Measurements from ENCODE around the gene ETDA.
"Not testable (repeated sequence)": the region's sequence is repeated elsewhere in the genome, so short reads cannot be mapped to it uniquely, and the experiment has no call there.

The ETDA gene
- 0 reads per million in 4 donors for total RNA-seq

GRCh38 chrX:135252011-135252518 lies at the start of gene ETDA:
ETDA (plus strand) TSS chrX:135252061; CDS start chrX:135253277, 1,216 bp downstream.
- DNase-seq, result not testable (repeated sequence)

DNA sequence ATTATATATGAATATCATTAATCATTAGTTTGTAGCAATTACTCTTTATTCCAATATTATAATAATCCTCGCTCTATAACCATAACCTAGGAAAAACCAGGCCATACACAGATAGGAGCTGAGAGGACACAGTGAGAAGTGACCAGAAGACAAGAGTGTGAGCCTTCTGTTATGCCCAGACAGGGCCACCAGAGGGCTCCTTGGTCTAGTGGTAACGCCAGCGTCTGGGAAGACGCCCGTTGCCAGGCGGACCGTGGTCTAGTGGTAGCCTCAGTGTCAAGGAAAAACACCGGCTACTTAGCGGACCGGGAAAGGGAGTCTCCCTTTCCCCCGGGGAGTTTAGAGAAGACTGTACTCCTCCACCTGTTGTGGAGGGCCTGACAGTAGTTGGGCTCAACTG lies 45.4 kb upstream of the ETDA start:
- DNase-seq, result not testable (repeated sequence)

- peak in 1 of 5 donors; percentile 85 for DNase-seq
Measured at GRCh38 chrX:135213200-135213844, 38.5 kb upstream of the ETDA start.

DNA sequence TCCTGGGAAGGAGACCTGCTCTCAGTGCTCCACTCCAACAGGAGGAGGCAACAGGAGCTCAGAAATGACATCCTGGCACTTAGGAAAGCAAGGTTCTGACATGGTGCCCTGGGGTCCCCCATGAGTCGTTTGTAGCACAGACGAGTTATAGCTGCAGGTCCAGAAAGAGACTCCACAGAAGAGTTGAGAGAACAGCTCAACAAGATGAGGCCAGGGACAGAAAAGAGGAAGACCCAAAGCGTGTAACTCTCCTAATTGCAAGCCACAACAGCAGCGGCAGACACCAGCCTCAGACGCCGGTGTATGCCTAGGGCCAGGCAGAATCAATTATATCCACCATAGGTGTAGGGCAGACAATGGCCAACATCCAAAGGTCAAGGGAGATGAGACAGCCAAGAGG lies 5.9 kb upstream of the ETDA start:
- not testable (repeated sequence) for DNase-seq

DNA sequence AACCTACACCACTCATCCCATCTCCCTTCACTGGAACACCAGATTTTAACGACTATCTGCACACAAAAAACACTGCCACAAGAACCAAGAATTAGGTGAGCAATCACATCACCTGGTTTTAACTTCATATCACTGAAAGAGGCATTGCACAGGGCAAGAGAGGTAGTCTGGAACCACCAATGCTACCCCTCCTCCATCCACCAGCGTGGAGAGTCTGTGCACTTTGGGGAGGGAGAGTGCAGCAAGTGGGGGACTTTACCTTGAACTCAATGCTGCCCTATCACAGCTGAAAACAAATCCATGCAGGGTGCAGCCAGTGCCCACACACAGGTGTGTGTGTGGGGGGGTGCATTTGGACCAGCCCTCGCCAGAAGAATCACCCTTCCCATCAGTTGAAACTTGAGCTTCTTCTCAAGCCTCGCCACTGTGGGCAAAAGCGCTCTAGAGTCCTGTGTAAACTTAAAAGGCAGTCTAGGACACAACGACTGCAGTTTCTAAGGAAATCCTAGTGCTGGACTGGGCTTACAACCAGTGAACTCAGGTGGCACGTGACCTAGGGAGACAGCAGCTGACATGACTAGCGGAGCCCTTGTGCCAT lies 4.3 kb downstream of the ETDA start:
- not testable (repeated sequence) for DNase-seq

DNA sequence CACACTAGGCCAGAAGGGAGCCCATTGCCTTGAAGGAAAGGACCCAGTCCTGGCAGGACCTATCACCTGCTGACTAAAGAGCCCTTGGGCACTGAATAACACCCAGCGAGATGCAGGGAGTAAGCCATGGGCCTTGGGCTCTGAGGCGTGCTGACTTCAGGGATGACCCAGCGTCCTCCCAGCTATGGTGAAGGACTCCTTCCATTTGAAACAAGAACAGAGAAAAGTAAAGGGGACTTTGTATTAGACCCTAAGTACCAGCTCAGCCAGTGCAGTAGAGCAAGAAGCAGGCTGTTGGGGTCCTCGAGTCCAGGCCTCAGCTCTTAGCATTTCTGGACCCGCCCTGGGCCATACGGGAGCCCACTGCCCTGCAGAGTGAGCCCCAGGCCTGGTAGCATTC lies 5.1 kb downstream of the ETDA start:
- DNase-seq, result no peak

DNA sequence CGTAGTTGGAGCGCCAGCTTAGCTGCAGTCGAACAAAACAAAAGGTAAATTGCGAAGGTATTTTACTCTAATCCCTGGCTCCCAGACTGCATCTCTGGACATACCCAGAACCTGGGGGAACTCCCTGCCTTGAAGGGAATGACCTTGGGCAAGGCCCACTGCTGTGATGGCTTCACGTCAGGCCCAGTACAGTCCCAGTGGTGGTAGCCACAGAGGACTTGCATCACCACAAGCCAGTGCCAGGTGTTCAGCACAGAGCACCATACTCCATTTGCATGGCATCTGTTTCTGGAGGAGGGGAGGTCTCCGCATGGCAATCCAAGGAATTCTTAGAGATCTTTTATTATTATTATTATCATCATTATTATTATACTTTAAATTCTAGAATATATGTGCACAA lies 5.6 kb downstream of the ETDA start:
- no peak for DNase-seq

DNA sequence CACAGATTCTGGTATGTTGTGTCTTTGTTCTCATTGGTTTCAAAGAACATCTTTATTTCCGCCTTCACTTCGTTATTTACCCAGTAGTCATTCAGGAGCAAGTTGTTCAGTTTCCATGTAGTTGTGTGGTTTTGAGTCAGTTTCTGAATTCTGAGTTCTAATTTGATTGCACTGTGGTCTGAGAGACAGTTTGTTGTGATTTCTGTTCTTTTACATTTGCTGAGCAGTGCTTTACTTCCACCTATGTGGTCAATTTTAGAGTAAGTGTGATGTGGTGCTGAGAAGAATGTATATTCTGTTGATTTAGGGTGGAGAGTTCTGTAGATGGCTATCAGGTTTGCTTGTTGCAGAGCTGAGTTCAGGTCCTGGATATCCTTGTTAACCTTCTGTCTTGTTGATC lies 9.1 kb downstream of the ETDA start:
- DNase-seq, result peak in 1 of 5 donors; percentile 34

GRCh38 chrX:135263376-135263775 lies 11.5 kb downstream of the ETDA start:
- not testable (repeated sequence) for DNase-seq

DNA sequence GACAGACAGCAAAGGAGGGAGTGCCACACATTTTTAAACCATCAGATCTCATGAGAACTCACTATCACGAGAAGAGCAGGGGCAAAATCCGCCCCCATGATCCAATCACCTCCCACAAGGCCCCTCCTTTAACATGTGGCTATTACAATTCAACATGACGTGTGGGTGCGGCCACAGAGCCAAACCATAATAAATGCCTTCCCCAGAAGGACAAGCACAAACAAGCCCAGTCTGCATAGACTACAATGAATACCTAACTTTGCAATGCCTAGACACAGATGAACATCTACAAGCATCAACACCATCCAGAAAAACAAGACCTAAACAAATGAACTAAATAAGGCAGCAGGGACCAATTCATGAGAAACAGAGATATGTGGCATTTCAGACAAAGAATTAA lies 12.3 kb downstream of the ETDA start:
- DNase-seq, result no peak

GRCh38 chrX:135273162-135273561 lies 21.3 kb downstream of the ETDA start:
- no peak for DNase-seq

DNA sequence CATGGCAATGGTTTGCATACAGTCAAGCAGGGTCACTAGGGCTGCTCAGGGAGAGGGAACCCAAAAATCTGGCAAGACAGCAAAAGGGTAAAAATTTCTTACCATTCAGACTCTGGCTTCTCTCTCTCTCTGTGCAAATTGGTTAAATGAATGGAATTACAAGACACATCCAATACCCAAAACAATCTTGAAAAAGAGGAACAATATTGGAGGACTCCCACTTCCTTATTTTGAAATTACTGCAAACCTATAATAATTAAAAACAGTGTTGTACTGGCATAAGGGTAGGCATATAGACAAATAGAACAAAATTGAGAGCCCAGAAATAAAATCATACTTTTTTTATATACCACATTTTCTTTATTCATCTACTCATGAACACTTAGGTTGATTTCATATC lies 24.1 kb downstream of the ETDA start:
- DNase-seq, result no peak

- DNase-seq, result no peak
Measured at GRCh38 chrX:135287266-135287823, 35.5 kb downstream of the ETDA start.

DNA sequence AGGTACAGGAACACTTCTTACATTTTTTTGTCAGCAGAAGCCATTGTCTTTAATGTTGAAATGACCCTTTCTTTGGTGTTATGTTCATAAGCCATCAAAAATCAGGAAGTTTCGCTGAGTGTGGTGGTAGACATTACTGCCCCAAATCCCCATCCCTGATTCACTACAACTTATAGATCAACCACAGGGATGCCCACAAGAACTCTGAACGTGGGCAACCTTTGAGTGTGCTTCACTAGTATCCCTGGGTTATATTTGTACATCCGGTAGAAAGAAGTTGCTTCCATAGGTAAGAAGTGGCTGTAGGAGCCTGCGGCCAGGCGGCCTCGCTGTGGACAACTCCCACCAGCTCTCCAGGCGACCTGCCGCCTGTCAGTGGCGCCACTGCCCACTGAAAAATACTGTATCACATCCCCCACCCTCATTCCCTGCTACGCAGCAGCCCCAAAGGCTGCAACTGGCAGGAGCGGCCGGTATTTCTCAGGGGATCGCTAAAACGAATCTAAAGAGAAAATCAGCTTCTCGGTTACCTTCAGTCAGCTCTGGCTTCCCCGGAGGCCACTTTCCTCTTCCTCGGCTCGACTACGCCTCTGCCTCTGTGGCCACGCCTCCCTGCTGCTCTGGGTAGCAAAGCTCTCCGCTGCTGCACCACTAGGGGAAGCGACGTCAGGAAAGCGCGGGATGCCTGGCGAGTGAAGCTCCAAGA lies 43.5 kb downstream of the ETDA start:
- peak; percentile 14 to 73 (median 41) for DNase-seq

DNA sequence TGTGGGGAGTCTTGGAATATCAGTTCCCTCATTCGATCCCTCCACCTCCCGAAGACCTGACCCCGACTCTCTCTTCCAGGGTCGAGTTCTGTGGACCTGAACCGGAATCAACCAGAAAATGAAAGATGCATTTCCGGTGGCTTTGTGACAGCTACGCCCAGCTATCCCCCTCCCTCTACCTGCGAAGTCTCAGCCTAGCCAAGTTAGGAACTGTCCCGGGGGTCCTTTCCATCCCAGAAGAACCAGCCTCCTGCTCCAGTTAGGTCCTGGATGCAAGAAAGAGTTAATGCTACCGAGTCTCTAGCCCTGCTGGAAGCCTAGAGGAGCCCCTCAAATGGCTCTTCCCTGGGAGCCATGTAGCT lies 44.1 kb downstream of the ETDA start:
- no peak for DNase-seq

DNA sequence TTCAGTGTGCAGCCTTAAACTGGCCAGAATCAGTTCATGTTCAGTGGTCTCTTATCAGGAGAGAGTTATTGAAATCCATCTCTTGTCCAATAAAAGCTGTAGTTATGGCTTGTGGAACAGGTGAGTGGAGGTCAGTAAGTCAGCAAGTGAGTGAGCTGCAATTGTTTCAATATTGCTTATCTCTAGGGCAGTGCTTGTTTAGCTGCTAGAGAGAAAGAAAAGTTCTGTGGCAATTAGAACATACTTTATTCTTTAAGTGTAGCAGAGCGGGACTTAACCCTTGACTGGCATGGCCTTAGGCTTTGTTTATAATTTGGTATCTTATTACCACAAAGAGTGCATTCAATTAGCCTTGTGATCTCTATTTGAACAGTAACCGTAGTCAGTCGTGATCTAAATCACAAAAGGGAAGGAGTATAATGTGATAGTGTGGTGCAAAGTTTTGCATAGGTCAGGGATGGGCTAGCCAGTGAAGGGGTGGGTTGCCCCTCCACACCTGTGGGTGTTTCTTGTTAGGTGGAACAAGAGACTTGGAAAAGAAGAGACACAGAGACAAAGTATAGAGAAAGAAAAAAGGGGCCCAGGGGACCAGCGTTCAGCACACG lies 50.5 kb downstream of the ETDA start:
- DNase-seq, result no peak
